Fibroblast of peridontal ligament (primary cell): ENCODE data around the gene IL6R.
A peak's percentile ranks its signal among the peaks of the same experiment; 100 is the strongest.
"Not testable (repeated sequence)": the region's sequence is repeated elsewhere in the genome, so short reads cannot be mapped to it uniquely, and the experiment has no call there.

ENCODE experiments used
- DNase-seq: peaks from one replicate; pipeline ENCODE4 v3.0.0-alpha.2; 2010; ENCODE audit errors: extremely low read depth

Gene IL6R

DNA sequence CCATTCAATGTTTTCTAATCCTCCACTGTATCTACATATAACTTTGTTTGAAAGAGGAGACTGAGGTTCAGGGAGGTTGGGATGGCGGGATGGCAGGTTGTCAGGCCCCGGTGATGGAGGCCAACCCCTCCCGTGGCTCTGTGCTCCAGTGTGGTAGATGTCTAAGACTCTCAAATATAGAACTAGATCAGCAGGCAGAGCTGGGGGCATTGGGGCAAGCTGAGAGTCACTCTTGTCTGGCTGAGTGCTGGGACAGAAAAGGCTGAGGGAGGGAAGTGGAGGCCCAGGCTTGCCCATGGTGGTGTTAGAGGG, 1.7 kb downstream of the IL6R start:
- DNase-seq, result no peak

DNA sequence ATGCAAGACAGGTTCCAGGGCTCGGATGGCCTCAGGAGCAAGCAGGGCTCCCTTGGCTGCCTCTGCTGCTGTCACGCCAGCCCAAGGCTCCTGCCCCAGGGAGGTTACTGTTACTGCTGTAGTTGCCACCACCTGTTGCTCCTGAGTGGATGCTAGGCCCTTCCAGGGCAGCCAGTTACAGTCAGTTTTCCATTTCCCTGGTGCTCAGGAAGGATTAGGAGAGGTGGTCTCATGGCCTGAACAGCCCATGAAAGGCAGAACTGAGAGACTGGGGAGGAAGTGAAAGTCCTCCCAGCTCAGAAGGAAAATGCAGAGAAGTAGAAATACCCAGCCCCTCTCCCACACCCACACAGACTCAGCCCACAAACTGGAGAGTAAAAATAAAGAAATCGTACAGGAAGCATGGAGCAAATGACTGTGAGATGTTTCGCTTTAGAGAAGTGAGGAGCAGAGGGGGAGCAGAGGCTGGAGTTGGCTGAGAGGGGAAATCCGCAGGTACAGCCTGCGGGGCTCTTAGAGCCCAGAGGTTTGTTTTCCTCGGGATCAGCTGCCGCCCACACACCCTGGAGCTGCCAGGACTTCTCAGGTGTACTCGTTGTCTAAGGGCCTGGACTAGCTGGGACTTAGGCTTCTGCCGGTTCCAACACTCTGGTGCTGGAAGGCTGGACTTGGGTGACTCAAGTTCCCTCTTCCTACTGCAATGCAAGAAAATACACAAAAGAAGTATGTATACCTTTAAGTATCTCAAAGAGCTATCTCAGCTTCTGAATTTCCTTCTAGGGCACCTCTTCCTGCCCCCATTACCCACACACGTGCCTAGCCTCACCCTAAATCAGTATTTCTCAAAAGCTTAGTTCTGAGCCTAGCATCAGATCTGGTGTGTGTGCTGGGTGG, 2.3 kb downstream of the IL6R start:
- no peak for DNase-seq

DNA sequence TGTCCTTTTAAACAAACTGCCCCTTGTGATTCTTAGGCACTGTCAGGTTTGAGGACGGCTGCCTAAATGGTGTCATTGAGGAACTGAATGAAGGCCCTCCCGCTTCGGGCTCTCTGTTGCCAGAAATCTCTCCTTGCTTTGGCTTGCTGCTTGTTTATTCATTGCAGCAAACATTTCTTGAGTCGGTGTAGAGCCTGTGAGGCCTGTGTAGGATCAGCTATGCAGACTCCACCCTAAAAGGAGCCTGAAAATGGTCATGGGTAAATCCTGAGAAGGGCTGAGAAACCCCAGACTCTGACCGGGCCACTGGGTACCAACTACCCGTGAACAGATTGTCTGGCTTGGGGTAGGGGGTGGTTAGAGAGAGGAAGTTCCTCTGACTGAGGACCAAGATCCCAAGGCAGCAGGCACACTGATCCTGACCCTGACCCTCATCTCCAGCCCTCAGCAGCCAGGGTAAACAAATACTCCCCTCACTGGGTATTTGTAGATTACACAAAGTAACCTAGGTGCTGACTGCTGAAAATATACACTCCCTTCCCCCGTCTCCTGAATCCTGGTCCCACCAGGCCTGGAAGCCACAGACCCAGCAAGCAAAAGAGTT, 3.1 kb downstream of the IL6R start:
- no peak for DNase-seq

GRCh38 chr1:154410185-154410827, 5.2 kb downstream of the IL6R start:
- DNase-seq, result no peak

DNA sequence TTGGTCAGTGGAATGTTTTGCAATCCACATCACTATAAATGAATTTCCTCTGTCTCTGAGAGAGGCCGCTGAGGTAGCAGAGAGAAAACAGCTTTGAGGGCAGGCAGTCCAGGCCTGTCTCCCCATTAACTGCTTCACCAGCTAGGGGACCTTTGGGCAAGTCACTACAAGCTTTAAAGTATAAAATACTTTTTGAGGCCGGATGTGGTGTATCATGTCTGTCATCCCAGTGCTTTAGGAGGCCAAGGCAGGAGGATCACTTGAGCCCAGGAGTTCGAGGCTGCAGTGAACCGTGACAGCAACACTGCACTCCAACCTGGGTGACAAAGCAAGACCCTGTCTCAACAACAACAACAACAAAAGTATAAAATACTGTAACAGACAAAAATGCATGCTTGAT, 6.4 kb downstream of the IL6R start:
- DNase-seq, result no peak

- DNase-seq, result no peak
Observed at GRCh38 chr1:154413177-154413783, 8.1 kb downstream of the IL6R start.

GRCh38 chr1:154414606-154415005, 9.5 kb downstream of the IL6R start:
- no peak for DNase-seq

GRCh38 chr1:154416471-154417337, 11.6 kb downstream of the IL6R start:
- DNase-seq, result no peak

GRCh38 chr1:154417338-154417608, 12.1 kb downstream of the IL6R start:
- no peak for DNase-seq

- no peak for DNase-seq
Observed at GRCh38 chr1:154418062-154418921, 13.1 kb downstream of the IL6R start.

DNA sequence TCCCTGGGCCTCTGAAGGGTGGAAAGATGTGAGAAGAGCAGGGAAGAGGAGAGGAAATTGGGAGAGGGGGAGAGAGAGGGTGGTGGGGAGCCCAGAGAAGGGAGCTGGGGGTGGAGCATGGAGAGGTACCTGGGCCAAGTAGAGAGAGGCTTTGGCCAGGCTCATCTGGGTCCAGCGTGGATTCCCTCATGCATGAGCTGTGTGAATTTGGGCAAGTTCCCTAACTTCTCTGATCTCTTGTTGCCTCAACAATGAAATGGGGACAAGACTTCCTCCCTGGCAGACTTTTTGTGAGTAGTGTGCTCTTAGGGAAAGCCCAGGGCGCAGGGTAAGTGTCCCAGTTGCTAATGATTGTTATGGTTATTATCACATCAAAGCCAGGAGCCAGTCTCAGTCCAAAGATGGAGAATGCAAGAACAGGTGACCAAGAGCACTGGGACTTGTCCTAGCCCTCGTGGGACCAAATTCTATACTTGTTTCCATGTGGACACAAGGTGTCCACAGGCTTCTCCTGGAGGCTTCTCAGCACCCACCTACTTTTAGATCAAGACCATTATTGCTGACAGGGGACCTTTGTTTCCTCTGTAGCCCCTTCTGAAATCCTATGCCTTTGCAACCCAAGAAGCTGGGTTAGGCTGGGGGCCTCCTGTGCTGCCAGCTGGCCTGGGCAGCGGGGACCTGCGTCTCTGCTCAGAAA, 13.9 kb downstream of the IL6R start:
- no peak for DNase-seq

DNA sequence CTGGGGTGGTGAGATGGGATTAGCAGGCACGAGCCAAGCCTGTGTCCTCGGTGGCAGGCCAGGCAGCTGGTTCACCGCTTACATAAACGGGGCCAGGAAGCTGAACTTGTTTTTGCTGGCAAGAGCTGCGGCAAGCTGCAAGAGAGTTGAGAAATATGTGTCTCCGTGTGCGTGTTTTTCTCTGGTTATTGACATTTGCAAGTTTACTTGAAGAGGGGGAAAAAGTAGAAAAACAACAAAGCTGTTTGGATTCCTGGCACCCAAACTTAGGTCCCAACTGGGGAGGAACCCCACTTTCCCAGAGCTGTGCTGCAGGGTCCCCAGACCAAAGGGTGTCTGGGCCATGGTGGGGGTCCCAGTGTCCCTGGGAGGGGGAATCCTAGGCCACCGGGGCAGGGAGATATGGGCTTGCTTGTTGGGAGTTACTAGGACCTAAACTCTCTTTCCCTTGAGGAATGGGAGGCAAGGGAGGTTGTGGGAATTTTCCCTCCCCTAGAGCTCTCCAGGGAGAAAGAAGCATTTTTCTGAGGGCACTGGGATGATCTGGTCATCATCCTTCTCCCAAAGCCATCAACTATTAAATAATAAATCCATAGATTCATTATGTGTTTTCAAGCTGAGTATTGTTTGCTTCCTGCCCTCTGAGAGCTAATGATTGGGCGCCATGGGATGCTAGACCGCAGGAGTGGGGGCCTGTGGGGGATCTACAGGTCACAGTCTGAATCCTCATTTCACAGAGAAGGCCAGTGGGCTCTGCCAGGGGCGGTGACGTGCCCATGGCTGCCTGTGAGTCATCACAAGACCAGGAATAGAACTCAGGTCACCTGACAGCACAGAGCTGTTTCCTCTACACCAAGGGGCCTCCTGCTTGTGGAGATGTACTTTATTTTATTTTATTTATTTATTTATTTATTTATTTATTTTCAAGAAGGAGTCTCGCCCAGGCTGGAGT, 14.8 kb downstream of the IL6R start:
- DNase-seq, result peak; percentile 96

DNA sequence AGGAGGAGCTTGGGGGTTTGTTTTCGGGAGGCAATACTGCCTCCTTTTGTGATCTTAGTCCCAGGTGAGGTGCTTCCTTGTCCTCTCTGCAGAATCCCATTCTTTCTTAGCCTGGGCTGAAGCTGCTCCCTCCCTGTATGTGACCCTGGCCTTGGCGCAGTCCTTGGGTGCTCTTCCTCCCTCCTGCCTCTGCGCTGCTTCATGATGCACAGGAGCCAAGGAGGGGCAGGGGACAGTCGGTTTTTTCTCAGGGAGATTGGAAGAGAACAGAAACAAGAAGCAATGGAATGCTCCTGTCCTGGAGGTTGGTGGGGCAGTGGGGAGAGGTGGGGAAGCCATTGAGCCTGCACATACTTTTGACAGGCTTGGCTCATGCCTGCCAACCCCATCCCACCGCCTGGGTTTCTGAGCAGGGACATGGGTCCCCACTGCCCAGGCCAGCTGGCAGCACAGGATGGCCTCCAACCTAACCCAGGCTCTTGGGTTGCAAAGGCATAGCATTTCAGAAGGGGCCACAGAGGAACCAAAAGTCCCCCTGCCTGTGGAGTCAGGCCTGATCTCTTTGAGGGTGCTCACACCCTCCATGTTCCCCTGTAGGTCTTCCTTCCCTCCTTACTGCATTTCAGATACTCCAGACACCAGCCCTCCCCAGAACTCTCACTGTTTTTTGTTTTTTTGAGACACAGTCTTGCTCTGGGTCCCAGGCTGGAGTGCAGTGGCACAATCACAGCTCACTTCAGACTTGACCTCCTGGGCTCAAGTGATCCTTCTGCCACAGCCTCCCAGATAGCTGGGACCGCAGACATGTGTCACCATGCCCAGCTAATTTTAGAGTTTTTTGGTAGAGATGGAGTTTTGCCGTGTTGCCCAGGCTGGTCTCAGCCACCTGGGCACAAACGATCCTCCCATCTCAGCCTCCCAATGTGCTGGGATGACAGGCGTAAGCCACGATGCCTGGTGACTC, 16.1 kb downstream of the IL6R start:
- no peak for DNase-seq

DNA sequence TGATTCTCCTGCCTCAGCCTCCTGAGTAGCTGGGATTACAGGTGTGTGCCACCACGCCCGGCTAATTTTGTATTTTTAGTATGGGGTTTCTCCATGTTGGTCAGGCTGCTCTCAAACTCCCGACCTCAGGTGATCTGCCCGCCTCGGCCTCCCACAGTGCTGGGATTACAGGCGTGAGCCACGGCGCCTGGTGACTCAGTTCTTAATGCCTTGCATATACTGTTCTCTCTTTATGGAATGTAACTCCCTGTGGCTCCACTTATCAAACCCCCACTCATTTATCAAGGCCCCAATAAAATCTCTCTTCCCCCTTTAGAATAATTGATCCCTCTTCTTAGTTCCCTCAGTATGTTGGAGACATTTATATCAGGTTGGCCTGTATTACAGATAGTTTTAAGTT, 16.9 kb downstream of the IL6R start:
- not testable (repeated sequence) for DNase-seq

- DNase-seq, result no peak
Observed at GRCh38 chr1:154422521-154422920, 17.4 kb downstream of the IL6R start.

DNA sequence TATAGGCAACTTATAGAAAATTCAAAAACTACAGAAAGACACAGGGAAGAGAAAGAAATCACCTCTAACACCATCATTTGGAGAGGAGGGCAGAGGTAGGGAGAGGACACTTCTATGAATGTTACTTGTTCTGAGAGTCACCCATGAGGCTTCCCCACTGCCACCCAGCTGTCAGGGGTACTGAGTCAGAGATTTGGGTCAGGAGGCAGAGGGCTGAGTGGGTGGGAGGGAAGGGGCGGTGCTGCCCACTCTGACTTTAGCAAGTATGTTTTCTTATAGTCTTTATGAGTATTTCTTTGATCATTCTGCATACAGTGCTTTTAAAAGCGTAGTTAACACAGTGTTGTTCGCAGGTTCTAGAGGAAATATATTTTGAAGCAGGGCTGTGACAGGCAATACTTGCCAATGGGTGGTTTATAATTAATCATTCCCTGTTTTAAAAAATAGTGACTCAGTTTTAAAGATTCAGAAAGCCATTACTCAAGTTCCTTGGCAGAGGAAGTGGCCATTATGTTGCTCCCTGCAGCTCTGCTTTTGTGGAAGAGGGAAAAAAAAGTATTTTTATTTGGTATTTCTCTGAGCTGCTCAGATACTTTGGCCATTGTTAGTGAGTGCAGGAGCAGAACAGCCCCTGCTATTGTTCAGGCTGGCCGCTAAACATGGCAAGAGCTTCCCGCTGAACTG, 18.3 kb downstream of the IL6R start:
- DNase-seq, result peak; percentile 73

DNA sequence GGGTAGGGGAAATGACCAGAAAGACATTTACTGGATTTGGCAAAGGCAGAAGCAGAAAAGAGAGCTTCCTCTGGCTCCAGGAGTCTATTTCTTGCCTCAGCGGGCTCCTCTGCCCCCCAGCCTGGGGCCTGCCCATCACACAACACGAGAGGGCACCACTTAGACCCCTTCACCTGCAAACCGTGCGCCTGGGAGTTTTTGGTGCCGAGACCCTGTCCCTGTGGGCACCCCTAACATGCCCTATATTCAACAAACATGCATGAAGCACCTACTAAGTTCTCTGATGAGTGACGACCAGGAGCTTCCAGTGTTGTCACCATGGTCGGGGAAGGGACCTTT, 18.8 kb downstream of the IL6R start:
- no peak for DNase-seq

- peak; percentile 48 for DNase-seq
Observed at GRCh38 chr1:154425172-154425571, 20.0 kb downstream of the IL6R start.
